NCI-H146 treated with DMSO at 0.1 percent for 48 hours (cell line): ENCODE measurements around the gene FGF18.

Experiments used
- DNase-seq: peaks from one replicate; lab custom pipeline; 2025; ENCODE audit not compliant: unreplicated experiment; lab: John Stamatoyannopoulos, UW

FGF18 gene

DNA sequence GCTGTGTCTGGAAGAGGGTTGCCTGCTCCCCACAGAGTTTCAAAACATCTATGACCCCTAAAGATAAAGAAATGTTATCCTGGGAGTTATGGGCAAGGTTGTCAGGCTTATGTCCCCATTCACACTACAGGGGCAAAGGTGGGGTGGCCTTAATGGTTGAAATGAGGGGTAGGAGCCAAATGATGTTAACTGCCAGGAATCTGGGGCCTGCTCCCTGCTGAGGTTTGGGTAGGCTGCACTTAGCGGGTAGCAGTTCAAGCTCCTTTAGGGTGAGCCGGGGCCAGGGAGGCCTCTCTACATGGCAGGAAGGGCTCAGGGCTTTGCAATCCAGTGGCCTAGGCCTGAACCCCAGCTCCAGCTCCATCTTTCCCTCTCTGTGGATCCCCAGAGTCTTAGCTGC is 3.0 kb downstream of the FGF18 start:
- DNase-seq: no peak

DNA sequence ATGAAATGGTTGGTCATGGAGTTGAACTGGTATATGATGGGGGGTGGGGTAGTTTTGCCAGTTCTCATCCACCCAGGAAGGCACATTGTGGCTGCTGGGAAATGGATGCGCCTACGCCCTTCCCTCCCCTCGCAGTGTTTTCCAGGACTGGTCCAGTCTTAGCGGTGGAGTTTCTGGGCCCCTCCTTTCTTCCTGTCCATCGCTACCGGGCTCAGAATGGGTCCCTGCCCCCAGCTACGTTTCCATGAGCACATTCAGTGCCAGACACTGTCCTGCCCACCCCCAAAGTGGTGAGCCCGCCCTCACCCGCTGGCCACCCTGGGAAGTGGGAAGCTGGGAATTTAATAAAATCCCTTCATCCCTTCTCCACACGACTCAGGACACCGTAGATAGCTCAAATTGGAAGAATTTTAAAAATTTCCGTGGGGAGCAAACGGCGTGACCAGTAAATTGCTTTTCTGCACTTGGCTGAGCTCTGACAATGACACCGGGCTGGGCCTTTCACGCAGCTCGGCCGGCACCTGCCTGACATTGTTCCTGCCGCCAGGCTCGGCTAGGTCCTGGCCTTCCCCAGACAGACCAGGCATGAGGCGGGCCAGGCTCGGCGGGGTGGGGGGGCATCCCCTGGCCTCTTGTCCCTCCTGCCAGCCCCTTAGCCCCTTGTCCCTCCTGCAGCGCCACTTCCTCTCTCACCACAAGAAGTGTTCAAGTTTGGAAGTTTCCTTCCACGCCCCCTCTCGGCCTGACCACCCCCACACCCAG is 3.6 kb downstream of the FGF18 start:
- DNase-seq: no peak

DNA sequence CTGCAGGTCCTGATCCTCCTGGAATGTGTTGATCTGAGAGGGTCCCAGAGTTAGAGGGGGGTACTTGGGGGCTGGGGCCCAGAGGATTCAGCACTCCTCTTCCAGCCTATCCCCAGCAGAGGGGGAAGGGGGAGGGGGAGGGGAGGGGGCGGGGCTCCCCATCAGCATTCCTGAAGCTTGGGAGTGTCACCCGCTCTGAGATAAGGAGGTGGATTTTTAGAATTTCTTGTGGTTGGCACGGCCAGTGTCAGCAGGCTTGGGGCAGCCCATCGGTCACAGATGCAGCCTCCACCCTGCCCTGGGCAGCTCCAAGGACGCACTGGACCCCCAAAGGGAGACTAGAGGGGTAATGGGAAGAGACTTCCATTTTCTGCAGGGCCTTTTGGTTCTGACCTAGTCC is 5.3 kb downstream of the FGF18 start:
- DNase-seq: no peak

DNA sequence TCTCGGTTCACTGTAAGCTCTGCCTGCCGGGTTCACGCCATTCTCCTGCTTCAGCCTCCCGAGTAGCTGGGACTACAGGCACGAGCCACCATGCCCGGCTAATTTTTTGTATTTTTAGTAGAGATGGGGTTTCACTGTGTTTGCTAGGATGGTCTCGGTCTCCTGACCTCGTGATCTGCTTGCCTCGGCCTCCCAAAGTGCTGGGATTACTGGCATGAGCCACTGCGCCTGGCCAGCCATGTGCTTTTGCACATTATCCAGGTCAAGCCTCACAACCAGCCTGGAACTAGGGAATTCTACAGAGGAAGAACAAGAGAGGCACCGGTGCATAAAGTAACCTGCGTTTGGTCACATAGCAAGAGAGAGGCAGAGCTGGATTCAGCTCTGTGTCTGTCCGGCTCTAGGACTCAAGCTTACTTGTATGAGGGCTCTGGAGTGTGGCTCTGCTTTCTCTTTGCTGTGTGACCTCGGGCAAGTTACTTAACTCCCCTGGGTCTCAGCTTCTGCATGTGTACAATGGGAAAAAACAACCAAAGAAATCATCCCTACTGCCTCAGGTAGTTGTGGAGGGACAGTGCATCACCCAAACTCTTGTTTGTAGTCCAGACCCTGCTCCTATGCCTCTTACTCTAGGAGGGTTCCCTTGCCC is 6.3 kb downstream of the FGF18 start:
- DNase-seq: no peak

DNA sequence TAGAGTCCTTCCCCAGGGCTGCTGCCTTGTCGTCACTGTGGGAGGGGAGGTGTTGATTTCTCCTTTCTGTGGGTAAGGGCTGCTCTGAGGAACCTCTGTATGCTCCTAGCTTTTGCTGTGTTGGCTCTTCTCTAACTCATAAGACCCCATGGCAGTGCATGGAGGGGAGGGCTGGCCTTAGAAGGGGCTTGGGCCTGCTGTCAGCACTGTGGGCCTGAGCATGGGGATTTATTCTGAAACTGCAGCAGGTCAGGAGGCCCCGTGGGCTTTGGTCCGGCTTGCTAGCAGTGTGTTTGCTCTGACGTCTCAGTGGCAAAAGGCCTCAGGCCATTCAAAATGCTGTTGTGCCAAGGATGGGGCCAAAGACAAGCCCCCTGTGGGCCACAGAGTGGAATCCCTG is 6.8 kb downstream of the FGF18 start:
- no peak for DNase-seq

DNA sequence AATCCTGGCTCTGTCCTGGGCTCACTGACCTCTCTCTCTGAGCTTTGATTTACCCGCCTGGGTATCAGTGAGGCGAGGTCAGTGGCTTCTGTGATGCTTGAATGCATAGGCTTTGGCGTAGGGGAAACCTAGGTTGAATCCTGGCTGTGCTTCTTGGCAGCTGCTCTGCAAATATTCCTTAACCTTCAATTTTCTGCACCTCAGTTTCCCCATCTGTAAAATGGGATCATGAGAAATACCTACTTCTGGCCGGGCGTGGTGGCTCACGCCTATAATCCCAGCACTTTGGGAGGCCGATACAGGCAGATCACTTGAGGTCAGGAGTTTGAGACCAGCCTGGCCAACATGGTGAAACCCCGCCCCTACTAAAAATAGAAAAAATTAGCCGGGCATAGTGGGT is 7.2 kb downstream of the FGF18 start:
- no peak for DNase-seq

DNA sequence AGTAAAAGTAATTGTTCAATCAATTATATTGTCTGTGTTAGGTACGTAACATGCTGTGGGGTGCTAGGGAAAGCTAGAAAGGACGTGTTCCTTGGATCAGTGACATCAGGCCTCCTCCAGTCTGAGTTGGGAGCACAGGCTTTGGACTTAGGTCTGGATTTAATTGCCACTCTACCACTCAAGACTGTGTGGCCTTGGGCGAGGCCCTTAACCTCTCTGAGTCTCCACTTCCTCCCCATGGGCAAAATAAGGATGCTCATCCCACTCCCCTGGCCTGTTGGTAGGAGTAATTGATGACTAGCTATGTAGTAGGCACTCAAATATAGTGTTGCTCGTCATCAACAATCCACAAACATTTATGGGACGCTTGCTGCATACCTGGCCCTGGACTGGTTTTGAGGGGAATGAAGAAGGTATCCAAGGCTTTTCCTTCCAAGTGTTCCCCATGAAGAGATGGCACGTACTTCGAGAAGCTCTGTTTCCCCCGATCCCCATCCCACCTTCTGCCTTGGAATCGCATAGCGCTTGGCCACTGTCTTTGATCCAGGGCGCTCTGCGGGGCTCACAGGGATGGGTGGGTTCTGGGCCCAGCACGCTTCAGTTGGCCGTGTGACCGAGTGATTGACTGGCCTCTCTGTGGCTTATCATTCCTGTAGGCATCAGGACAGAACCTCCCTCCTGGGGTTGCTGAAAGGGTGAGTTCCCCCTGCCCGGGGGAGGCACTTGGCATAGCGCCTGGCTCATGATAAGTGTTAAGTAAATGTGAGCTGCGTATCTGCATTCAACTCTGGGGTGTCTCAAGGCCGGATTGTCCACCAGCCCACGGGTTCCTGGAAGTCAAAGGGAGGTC is 8.1 kb downstream of the FGF18 start:
- no peak for DNase-seq

DNA sequence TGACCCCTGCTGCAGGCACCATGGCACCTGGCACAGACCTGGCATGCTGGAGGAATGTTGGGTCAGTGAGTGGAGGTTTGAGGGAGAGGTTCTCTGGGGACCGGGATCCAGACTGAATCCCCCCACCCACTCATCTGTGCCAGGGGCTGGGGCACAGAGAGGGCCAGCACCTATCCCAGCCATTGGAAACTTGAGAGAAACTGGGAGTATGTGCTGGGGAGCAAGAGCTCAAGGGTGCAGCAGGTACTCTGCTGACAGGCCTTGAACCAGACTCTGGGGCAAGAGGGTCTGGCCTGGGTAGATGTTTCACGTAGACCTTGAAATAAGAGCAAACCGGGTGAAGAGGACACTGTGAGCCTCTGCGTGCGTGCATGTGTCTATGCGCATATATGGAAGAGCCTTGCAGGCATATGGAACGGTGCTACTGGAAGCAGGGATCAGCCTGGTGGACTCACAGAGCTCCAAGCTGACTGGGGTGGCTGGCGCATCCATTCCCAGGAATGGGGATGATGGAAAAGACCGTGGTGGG is 8.8 kb downstream of the FGF18 start:
- DNase-seq: no peak

DNA sequence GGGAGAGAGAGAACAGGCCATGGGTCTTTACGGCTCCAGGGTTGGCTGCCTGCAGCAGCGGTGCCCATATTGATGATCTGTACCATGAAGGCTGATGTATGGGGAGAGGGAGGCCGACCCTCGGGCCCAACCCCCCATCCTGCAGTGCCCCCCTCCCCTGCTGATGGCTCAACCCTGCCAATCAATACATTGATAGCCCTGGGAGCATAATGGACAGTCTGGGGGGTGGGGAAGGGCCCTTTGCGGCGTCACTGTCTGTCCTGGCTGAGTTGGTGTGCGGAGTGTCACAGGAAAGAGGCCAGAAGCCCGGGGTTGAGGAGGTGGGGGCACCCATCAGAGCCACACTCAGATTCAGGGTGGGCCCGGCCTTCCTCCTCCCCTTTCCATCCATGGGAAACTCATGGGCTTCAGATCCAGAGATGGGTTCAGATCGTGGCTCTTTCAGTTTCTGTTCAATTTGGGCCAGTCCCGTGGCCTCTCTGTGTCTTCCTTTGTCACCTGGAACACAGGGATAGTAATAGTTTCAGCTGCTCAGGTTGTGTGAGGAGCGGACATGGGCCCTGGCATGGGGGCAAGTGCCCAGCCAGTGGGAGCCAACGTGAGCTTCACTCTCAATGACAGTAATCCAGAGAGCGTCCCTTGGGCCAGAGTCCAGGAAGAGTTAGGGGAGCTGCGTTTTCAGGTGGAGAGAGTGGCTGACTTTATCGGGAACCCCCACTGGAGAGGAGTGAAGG is 9.5 kb downstream of the FGF18 start:
- no peak for DNase-seq

DNA sequence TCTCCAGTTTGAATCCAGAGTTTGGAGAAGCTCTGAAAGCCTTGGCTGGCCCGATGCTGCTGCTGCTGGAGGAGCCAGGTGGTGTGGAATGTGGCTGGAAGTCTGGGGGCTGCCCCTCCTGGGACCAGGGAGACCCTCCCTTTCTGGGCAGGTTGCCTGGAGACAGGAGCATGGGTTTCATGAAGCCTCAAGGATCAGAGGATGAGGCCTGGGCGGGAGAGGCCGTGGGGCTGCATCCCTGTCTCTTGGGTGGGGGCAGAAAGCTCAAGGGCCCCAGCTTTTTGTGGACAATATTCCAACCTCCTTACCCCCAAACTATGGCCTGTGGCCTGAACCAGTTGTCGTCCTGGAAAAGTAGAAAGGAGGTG is 10.1 kb downstream of the FGF18 start:
- no peak for DNase-seq

DNA sequence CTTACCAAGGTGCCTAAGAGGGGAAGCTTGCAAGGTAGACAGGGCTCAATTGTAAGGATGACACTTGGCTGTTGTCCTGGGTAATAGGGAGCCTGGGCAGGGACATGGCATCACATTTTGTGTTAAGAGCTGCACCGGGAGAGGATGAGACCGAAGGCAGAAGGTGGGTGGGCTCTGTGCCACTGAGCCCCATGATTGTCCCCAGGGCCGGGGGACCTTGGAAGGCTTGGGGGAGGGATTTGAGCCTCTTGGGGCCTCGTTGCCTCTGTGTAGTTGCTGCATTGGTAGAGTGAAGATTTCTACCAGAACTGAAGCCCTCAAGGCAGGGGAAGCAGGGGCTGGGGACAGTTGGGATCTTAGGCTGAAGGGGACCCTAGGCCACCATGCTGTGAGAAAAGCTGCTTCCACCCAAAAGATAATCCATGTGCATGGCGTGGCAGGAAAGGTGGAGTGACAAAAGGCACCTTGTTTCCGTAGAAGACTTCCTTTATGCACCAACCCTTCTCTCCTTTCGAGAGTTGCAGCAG is 11.9 kb downstream of the FGF18 start:
- DNase-seq: no peak

DNA sequence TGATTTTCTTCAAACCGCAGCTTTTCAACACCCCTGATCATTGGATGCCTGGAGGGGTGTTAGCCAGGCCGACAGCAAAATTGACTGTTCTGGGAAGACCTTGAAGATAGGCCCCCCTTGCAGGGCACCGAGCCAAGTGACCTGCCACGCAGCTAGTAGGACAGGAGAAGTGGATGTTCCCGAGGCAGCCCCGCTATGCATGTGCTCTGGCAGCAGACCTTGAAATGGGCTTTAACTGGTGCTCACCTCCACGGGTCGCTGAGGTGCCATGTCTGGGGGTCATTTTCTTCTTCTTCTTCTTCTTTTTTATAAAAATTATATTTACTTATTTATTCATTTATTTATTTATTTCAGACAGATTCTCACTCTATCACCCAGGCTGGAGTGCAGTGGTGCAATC is 12.6 kb downstream of the FGF18 start:
- DNase-seq: no peak

DNA sequence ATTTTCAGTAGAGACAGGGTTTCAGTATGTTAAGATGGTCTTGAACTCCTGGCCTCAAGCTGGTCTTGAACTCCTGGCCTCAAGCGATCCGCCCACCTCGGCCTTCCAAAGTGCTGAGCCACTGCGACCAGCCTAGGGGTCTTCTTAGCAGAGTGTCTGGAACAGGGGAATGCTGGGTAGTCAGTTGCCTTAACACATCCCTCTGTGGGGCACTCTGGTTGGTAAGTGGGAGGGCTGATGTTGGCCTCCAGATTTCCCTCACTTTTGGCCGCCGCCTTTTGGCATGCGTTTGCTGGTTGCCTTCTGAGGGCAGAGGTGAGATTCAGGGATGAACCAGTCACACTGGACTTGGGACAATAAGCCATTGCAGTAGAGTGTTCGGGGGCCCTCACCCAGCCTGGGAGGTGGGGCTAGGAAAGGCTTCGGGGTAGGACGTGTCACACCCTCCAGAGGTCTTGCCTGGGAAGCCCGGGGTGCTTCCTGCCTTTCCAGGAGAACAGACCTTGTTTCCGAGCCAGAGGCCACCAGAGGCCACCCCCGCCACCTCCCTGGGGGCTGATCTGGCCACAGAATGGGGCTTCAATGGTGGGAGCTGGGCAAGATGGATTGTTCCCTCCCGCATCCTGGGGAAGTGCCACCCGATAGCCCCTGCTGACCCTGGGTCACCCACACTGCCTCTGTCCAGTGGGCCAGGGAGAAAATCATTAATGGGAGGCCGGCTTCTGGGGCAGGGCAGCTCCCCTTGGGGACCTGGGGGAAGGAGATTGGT is 13.3 kb downstream of the FGF18 start:
- no peak for DNase-seq

DNA sequence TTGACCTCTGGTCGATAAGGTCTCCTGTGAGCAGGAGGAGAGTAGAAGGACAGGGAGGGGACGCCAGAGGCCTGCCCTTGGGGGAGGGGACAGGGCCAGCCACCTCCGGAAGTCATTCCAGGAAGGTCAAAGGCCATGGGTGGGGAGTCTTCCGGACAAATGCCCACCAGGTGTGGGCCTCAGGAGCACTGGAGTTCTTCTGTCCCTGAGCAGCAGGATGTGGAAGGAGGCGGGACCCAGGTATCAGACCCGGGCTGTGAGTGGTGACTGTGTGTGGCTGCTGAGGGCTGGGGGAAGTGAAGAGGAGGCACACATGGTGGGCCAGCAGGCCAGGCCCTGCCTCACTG is 13.9 kb downstream of the FGF18 start:
- no peak for DNase-seq

DNA sequence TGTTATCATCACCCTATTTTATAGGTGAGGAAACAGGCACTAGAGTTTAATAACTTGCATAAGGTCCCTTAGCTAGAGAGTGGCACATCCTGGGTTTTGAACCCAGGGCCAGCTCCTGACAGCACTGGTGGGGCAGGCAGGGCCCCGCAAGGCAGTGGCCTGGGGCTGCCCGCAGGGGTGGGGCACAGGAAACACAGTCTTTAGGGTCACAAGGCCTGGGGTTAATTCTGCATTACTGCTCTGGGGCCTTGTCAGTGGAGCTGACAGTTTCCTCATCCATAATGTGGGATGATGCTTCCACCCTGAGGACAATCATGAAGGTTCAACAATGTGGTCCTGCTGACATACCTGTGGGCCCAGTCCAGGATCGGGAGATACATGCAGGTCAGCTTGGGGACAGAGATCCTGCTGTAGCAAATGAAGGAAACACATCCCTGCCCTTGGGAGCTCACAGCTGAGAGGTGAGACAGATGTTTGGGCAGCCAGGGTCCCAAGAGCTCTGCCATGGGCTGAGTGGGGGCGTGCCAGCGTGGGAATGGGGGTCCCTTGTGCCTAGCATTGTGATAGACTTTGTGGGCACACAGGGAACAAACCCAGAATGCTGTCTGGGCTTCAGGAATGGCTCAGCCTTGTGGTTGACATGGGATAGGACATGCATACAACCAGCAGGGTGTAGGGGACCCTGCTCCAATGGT is 14.7 kb downstream of the FGF18 start:
- DNase-seq: no peak

DNA sequence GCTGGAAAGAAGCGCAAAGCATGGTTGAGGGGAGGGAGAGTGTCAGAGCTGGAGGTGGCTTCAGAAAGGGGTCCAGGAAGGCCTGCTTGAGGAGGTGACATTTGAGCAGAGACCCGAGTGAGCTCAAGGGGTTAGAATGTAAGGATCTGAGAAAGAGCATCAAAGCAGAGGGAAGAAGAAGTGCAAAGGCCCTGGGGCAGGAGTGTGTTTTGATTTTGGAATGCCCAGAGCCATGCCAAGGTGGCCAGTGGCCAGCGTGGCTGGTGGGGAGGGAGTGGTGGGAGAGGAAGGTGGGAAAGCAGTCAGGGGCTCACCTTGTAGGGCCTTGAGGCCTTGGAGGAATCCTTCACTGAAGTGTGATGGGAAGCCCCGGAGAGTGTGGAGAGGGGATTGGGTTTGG is 15.4 kb downstream of the FGF18 start:
- no peak for DNase-seq

DNA sequence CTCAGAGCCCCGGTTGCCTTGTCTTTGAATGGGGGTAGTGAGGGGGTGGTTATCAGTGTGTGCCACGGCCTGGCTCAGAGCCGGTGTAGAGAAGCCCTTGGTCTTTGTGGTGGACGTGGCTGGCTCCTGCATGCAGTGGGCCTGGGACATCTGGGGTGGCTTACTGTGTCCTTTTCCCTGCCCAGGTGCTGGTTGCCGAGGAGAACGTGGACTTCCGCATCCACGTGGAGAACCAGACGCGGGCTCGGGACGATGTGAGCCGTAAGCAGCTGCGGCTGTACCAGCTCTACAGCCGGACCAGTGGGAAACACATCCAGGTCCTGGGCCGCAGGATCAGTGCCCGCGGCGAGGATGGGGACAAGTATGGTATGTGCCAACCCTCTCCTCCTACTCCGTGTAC is 16.5 kb downstream of the FGF18 start:
- DNase-seq: no peak

DNA sequence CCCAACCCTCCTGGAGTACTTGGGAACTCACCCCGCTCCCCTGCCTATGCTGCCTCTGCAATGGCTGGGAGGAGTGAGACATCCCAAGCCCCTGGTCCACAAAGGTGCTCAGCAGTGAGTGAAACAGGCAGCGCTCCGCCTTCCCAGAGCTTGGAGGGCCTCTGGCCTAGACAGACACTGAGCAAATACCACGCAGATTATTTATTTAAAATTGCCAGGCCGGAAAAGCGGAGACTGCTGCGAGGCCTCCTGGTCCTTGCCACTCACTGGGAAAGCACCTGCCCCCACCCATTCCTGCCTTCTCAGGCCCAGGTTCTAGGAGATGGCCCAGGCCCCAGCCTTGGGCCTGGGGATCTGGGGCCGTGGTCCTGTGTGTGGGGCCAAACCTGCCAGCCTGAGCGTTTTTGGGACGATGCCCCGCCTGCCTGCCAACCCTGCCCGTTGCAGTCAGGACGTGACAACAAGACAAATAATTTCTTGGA is 17.4 kb downstream of the FGF18 start:
- no peak for DNase-seq

DNA sequence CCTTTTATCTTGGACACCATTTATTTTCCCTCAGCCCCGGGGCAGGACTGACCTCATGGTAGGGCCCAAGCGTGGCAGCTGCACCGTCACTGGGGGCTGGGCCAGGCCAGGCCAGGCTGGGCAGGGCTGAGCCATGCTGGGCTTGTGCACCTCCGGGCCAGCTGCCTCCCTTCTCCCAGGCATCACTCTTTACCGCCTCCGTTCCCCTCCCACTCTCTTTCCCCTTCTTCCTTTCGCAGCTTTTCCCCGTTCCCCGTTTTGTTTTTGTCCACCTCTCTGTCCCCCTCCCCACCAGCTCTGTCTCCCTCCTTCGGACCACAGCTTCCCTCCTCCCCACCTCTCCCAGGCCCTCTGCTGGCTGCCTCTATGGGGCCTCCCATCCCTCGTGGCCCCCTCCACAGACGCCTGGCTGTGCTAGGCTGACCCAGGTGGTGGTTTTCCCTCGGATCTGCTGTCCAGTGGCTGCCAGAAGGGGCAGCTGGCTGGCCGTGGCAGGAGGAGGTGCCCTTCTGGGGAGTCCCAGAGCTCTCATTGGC is 17.9 kb downstream of the FGF18 start:
- no peak for DNase-seq
